HCT116 (cell line): ENCODE results near the gene GSTK1. TPM values are rescaled to one million over a fixed set of nuclear protein-coding genes. Genes with fewer than 3 reads are reported as not detected.

Experiments used
- ATAC-seq: fragments of 200-7000 bp; cut with Tn5 transposase; 2 replicates; pipeline ENCODE4 v1.9.1; 2020; ENCODE audit warnings: mild to moderate bottlenecking, moderate library complexity
- BruUV-seq: library from RNA; stranded (reverse); fragments of 400-500 nt; replicated peaks from 2 replicates; lab custom pipeline; 2021; lab: Mats Ljungman, UMichigan
- CTCF ChIA-PET: fragments of 300-600 bp; sonication (Branson Sonifier 250); formaldehyde crosslinking; loops from one replicate; lab custom pipeline; 2021; ENCODE audit warnings: antibody characterized with exemption; lab: Charles Lee
- POLR2A ChIA-PET: fragments of 300-600, 350-600 bp; sonication (Branson Sonifier 250); formaldehyde crosslinking; loops from one replicate; lab custom pipeline; 2021; ENCODE audit warnings: antibody characterized with exemption; lab: Charles Lee
- RAD21 ChIA-PET, 2 experiments: fragments of 300-600 bp; sonication (Branson Sonifier 250); formaldehyde crosslinking; loops; one replicate each; lab custom pipeline; 2023; ENCODE audit warnings: low total read pairs in 2 of 2; ENCODE audit not compliant: uncharacterized antibody in 2 of 2, unreplicated experiment in 2 of 2, low non-redundant PET in 1 of 2; lab: Charles Lee
- DNase-seq: peaks from one replicate; pipeline ENCODE4 v3.0.0-alpha.2; 2010; ENCODE audit warnings: low read depth, low spot score
- H2AFZ ChIP-seq: fragments of 200-600 bp; shearing (Covaris generic), sonication (generic); 2 replicates; pipeline ENCODE4 v1.6.1; 2017; ENCODE audit warnings: low read depth, mixed run types, mixed read lengths, antibody characterized with exemption, low read length; ENCODE audit not compliant: poor library complexity, severe bottlenecking
- H3K27ac ChIP-seq: 2 replicates; pipeline ENCODE4 v1.5.1; 2012; ENCODE audit warnings: low read depth, low read length
- H3K27me3 ChIP-seq: fragments of 200-600 bp; sonication (generic); 2 replicates; pipeline ENCODE4 v1.6.1; 2016; ENCODE audit warnings: mixed run types, low read length, mixed read lengths; ENCODE audit not compliant: insufficient read depth
- H3K36me3 ChIP-seq, 2 experiments: fragments of 200-500 bp in 1 of 2; fragments of 200-600 bp in 1 of 2; sonication (Bioruptor generic) in 1 of 2; sonication (generic) in 1 of 2; 2 replicates each; pipeline versions ENCODE4 v1.5.1 to v1.6.1; 2014 to 2016; ENCODE audit warnings: low read length in 2 of 2, inconsistent platforms in 1 of 2, mixed read lengths in 1 of 2, mixed run types in 1 of 2; ENCODE audit not compliant: insufficient read depth in 2 of 2, control insufficient read depth in 1 of 2
- H3K4me1 ChIP-seq, 2 experiments: fragments of 200-600 bp in 1 of 2; sonication (generic) in 1 of 2; 2 replicates each; pipeline versions ENCODE4 v1.5.1 to v1.6.1; 2012 to 2017; ENCODE audit warnings: low read length in 2 of 2, inconsistent platforms in 1 of 2, mild to moderate bottlenecking in 1 of 2, mixed read lengths in 1 of 2, mixed run types in 1 of 2, moderate library complexity in 1 of 2; ENCODE audit not compliant: insufficient read depth in 2 of 2, control insufficient read depth in 1 of 2
- H3K4me2 ChIP-seq: fragments of 200-600 bp; sonication (generic); 2 replicates; pipeline ENCODE4 v1.6.1; 2017; ENCODE audit warnings: mixed run types, low read length, mixed read lengths
- H3K4me3 ChIP-seq, 2 experiments: fragments of 200-600 bp in 1 of 2; sonication (generic) in 1 of 2; replicated peaks in 1 of 2; 2 replicates each; pipeline ENCODE4 v1.5.1; 2011 to 2016; ENCODE audit warnings: low read length in 2 of 2, control low read depth in 1 of 2, low read depth in 1 of 2, mild to moderate bottlenecking in 1 of 2, mixed read lengths in 1 of 2, mixed run types in 1 of 2
- H3K79me2 ChIP-seq: fragments of 200-600 bp; sonication (generic); 2 replicates; pipeline ENCODE4 v1.6.1; 2017; ENCODE audit warnings: mild to moderate bottlenecking, mixed run types, low read length, moderate library complexity, mixed read lengths; ENCODE audit not compliant: insufficient read depth
- H3K9ac ChIP-seq: fragments of 200-600 bp; sonication (generic); 2 replicates; pipeline ENCODE4 v1.6.1; 2016; ENCODE audit warnings: low read length, mixed read lengths
- H3K9me2 ChIP-seq: fragments of 200-600 bp; sonication (generic), shearing (Covaris generic); 2 replicates; pipeline ENCODE4 v1.6.1; 2017; ENCODE audit warnings: mixed run types, mild to moderate bottlenecking, moderate library complexity; ENCODE audit not compliant: insufficient read depth
- H3K9me3 ChIP-seq, 2 experiments: fragments of 200-500 bp in 1 of 2; fragments of 200-600 bp in 1 of 2; sonication (Bioruptor generic) in 1 of 2; sonication (generic) in 1 of 2; 2 replicates each; pipeline ENCODE4 v1.6.1; 2014 to 2017; ENCODE audit warnings: low read length in 2 of 2, mixed read lengths in 2 of 2, inconsistent platforms in 1 of 2, low read depth in 1 of 2, mild to moderate bottlenecking in 1 of 2, mixed run types in 1 of 2, moderate library complexity in 1 of 2; ENCODE audit not compliant: control insufficient read depth in 1 of 2, insufficient read depth in 1 of 2
- H4K20me1 ChIP-seq: fragments of 200-600 bp; sonication (generic), shearing (Covaris generic); 2 replicates; pipeline ENCODE4 v1.6.1; 2017; ENCODE audit warnings: mixed run types, mild to moderate bottlenecking, moderate library complexity; ENCODE audit not compliant: insufficient read depth
- CBX3 ChIP-seq: IDR thresholded peaks from 2 replicates; pipeline ENCODE4 v1.6.1; 2012; ENCODE audit warnings: low read depth
- CEBPB ChIP-seq: IDR thresholded peaks from 2 replicates; pipeline ENCODE4 v1.6.1; 2012; ENCODE audit warnings: low read depth
- CTCF ChIP-seq, 3 experiments: fragments of 200-600 bp in 1 of 3; sonication (generic) in 1 of 3; IDR thresholded peaks in 2 of 3; conservative IDR thresholded peaks in 1 of 3; 2 replicates each; pipeline ENCODE4 v1.5.1; 2012 to 2017; ENCODE audit warnings: low read depth in 2 of 3, low read length in 2 of 3, antibody characterized with exemption in 1 of 3, borderline replicate concordance in 1 of 3, control low read depth in 1 of 3, mild to moderate bottlenecking in 1 of 3, mixed read lengths in 1 of 3, mixed run types in 1 of 3, moderate library complexity in 1 of 3; ENCODE audit not compliant: insufficient read depth in 1 of 3
- EGR1 ChIP-seq: IDR thresholded peaks from 2 replicates; pipeline ENCODE4 v1.6.1; 2012; ENCODE audit warnings: low read depth
- EZH2 ChIP-seq: fragments of 200-600 bp; sonication (generic); IDR thresholded peaks from 2 replicates; pipeline ENCODE4 v1.6.1; 2017; ENCODE audit warnings: antibody characterized with exemption, mixed run types
- EZH2phosphoT487 ChIP-seq: fragments of 200-600 bp; IDR thresholded peaks from 2 replicates; pipeline ENCODE4 v1.6.1; 2018; ENCODE audit warnings: antibody characterized with exemption, borderline replicate concordance
- FOSL1 ChIP-seq: IDR thresholded peaks from 2 replicates; pipeline ENCODE4 v1.6.1; 2012; ENCODE audit warnings: low read depth
- JUND ChIP-seq: IDR thresholded peaks from 2 replicates; pipeline ENCODE4 v1.6.1; 2012
- MAX ChIP-seq: IDR thresholded peaks from 2 replicates; pipeline ENCODE4 v1.6.1; 2012
- POLR2A ChIP-seq: IDR thresholded peaks from 2 replicates; pipeline ENCODE4 v1.7.0; 2011; ENCODE audit warnings: borderline replicate concordance; ENCODE audit not compliant: insufficient read depth, insufficient read length; ENCODE audit errors: extremely low read depth
- POLR2AphosphoS5 ChIP-seq: IDR thresholded peaks from 2 replicates; pipeline ENCODE4 v1.6.1; 2011; ENCODE audit warnings: mild to moderate bottlenecking, low read depth, low read length, moderate library complexity
- RAD21 ChIP-seq: IDR thresholded peaks from 2 replicates; pipeline ENCODE4 v1.6.1; 2012; ENCODE audit warnings: low read depth, mild to moderate bottlenecking
- REST ChIP-seq: IDR thresholded peaks from 2 replicates; pipeline ENCODE4 v1.6.1; 2012; ENCODE audit warnings: low read depth
- SRF ChIP-seq: IDR thresholded peaks from 2 replicates; pipeline ENCODE4 v1.6.1; 2012; ENCODE audit warnings: low read depth
- TCF7L2 ChIP-seq: IDR thresholded peaks from 2 replicates; pipeline ENCODE4 v1.7.0; 2011; ENCODE audit warnings: borderline replicate concordance, inconsistent platforms; ENCODE audit not compliant: insufficient read depth, insufficient read length; ENCODE audit errors: extremely low read depth
- YY1 ChIP-seq: IDR thresholded peaks from 2 replicates; pipeline ENCODE4 v1.6.1; 2011; ENCODE audit warnings: low read length, low read depth, moderate library complexity, mild to moderate bottlenecking; ENCODE audit not compliant: insufficient replicate concordance; ENCODE audit errors: extremely low read depth
- ZBTB33 ChIP-seq: IDR thresholded peaks from 2 replicates; pipeline ENCODE4 v1.6.1; 2011; ENCODE audit warnings: mild to moderate bottlenecking, low read length, moderate library complexity; ENCODE audit not compliant: insufficient replicate concordance; ENCODE audit errors: extremely low read depth
- intact Hi-C: fragments of 100-400 bp; cut with micrococcal nuclease; formaldehyde crosslinking; loops from 2 replicates; pipeline ENCODE4 v1.10.0; 2022
- total RNA-seq: library from RNA; stranded (reverse); gene quantifications from one replicate; pipeline ENCODE4 v1.2.1, GENCODE V29; 2021; ENCODE audit not compliant: unreplicated experiment

GSTK1 gene
- total RNA-seq, 1 experiment from 2014 or later = 83.6 TPM

GRCh38 chr7:143242306-143242705, 20.9 kb upstream of the GSTK1 start:
- Histone ChIP-seq H3K36me3 (no peaks in the 10 kb centered on the region), H3K4me2 (no peak overlapping the region), H4K20me1 (no peaks in the 10 kb centered on the region), H3K79me2 (no peaks in the 10 kb centered on the region), H2AFZ (no peak overlapping the region), H3K27ac (no peak overlapping the region), H3K4me1 (peaks cover 3 to 9% of the 10 kb centered on the region in 2 experiments; a peak in 3 of 4 replicates), H3K9ac (no peak overlapping the region), H3K4me3 (no peak overlapping the region), H3K9me2 (no peaks in the 10 kb centered on the region), H3K9me3 (no peaks in the 10 kb centered on the region), H3K27me3 (no peaks in the 10 kb centered on the region)
- ATAC-seq = no peak
- intact Hi-C loops = no loop called here
- RAD21 ChIA-PET = no interaction called here
- CTCF ChIA-PET = no interaction called here
- POLR2A ChIA-PET = no interaction called here
- TF ChIP-seq CEBPB (no peak), ZBTB33 (no peak), JUND (no peak), REST (no peak), MAX (no peak), POLR2AphosphoS5 (no peak), EGR1 (no peak), CBX3 (no peak), TCF7L2 (no peak), POLR2A (no peak), EZH2phosphoT487 (no peak), RAD21 (no peak), YY1 (no peak), SRF (no peak), EZH2 (no peak), CTCF (IDR thresholded peaks at IDR 0.05 in 2 of 3, conservative IDR thresholded peaks at IDR 0.05 in 1 of 3; ENCODE audit: borderline replicate concordance in 1 of 3, insufficient read depth in 1 of 3, low read depth in 2 of 3, low read length in 2 of 3) (no peak), FOSL1 (no peak)
- DNase-seq = no peak
- BruUV-seq = no TSS peak
